K562 (cell line): ENCODE data around the gene MYL1.

ENCODE experiments used
- EZH2 ChIP-seq: IDR thresholded peaks from 2 replicates; pipeline ENCODE4 v1.6.1; 2012; ENCODE audit warnings: low read depth, mild to moderate bottlenecking, inconsistent platforms, low read length, borderline replicate concordance
- FOXJ2 ChIP-seq: fragments of 200-800 bp; sonication (Bioruptor generic); IDR thresholded peaks from 2 replicates; pipeline ENCODE4 v1.6.1; 2016; ENCODE audit warnings: missing genetic modification characterization, missing compliant biosample characterization
- HLTF ChIP-seq: fragments of 450-650 bp; IDR thresholded peaks from 2 replicates; pipeline ENCODE4 v1.6.1; 2016
- HNRNPUL1 ChIP-seq: fragments of 200-400 bp; formaldehyde crosslinking; IDR thresholded peaks from 2 replicates; pipeline ENCODE4 v1.6.1; 2017; ENCODE audit warnings: low read length
- REST ChIP-seq, 2 experiments: fragments of 450-650 bp; formaldehyde crosslinking in 1 of 2; IDR thresholded peaks; 2 replicates each; pipeline versions ENCODE4 v1.4.0 to v1.6.1; 2014 to 2020; ENCODE audit warnings: mild to moderate bottlenecking in 2 of 2, borderline replicate concordance in 1 of 2, low read depth in 1 of 2
- ZNF740 ChIP-seq, 3 experiments: fragments of 200-800 bp in 1 of 3; sonication (Bioruptor generic) in 1 of 3; sonication (generic) in 1 of 3; formaldehyde crosslinking in 1 of 3; IDR thresholded peaks; 2 replicates each; pipeline versions ENCODE4 v1.6.1 to v1.8.0; 2016 to 2022; ENCODE audit warnings: mild to moderate bottlenecking in 2 of 3, missing compliant biosample characterization in 2 of 3, missing genetic modification characterization in 2 of 3, missing genetic modification reagents in 1 of 3

GRCh38 chr2:210262036-210262435 is 52.9 kb downstream of the MYL1 start:
- TF ChIP-seq REST (IDR thresholded peaks at IDR 0.05; ENCODE audit: borderline replicate concordance) (no peak), REST (CRISPR knock-in tag; IDR thresholded peaks at IDR 0.05; ENCODE audit: low read depth) (no peak), FOXJ2 (no peak), EZH2 (no peak), HLTF (no peak), HNRNPUL1 (no peak), ZNF740 (CRISPR knock-in tag; IDR thresholded peaks at IDR 0.05) (no peak), ZNF740 (tag; IDR thresholded peaks at IDR 0.05) (no peak)
